Measurements from ENCODE around the gene FAM216B.

DNA sequence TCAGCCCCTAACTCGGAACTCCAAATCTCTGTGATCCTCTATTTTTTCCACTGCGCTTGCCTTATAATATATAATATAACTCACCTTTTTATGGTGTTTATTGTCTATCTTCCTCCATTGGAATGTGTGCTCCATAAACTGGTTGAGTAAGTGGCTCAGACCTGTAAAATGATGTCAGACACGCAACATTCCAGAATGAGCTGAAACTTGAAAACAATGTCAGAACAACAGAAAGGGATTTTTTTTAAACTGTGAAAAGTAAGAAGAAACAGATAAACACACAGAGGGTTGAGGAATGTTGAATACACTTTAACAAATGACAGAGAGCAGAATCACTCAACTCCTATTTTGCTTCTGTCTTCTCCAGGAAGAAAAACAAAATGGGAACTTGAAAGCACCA lies 19.1 kb upstream of the FAM216B start:
- TF ChIP-seq, protein P1, sequence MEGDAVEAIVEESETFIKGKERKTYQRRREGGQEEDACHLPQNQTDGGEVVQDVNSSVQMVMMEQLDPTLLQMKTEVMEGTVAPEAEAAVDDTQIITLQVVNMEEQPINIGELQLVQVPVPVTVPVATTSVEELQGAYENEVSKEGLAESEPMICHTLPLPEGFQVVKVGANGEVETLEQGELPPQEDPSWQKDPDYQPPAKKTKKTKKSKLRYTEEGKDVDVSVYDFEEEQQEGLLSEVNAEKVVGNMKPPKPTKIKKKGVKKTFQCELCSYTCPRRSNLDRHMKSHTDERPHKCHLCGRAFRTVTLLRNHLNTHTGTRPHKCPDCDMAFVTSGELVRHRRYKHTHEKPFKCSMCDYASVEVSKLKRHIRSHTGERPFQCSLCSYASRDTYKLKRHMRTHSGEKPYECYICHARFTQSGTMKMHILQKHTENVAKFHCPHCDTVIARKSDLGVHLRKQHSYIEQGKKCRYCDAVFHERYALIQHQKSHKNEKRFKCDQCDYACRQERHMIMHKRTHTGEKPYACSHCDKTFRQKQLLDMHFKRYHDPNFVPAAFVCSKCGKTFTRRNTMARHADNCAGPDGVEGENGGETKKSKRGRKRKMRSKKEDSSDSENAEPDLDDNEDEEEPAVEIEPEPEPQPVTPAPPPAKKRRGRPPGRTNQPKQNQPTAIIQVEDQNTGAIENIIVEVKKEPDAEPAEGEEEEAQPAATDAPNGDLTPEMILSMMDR (optimal IDR thresholded peaks at IDR 0.05 in 1 of 3, IDR thresholded peaks at IDR 0.05 in 1 of 3, conservative IDR thresholded peaks at IDR 0.05 in 1 of 3; ENCODE audit: extremely low read depth in 1 of 3, insufficient read depth in 2 of 3, low read length in 3 of 3), result no peak
- no peak for TF ChIP-seq EZH2 (IDR thresholded peaks at IDR 0.05; ENCODE audit: low read length)

Data from keratinocyte (primary cell).